NCI-H146 treated with DMSO at 0.1 percent for 48 hours (cell line): ENCODE measurements around the gene SH3BP2.
"Not testable (repeated sequence)": the region's sequence is repeated elsewhere in the genome, so short reads cannot be mapped to it uniquely, and the experiment has no call there.

Experiments used
- DNase-seq: peaks from one replicate; lab custom pipeline; 2025; ENCODE audit not compliant: unreplicated experiment; lab: John Stamatoyannopoulos, UW

The SH3BP2 gene

GRCh38 chr4:2762486-2763370 lies 30.2 kb upstream of the SH3BP2 start:
- DNase-seq = not testable (repeated sequence)

- DNase-seq = no peak
Measured at GRCh38 chr4:2763511-2763967, 29.3 kb upstream of the SH3BP2 start.

GRCh38 chr4:2765832-2766526 lies 26.9 kb upstream of the SH3BP2 start:
- DNase-seq = no peak

GRCh38 chr4:2767046-2767704 lies 25.7 kb upstream of the SH3BP2 start:
- DNase-seq = no peak

- no peak for DNase-seq
Measured at GRCh38 chr4:2767705-2768074, 25.2 kb upstream of the SH3BP2 start.

- DNase-seq = no peak
Measured at GRCh38 chr4:2768124-2768523, 24.8 kb upstream of the SH3BP2 start.

- no peak for DNase-seq
Measured at GRCh38 chr4:2768921-2769336, 24.0 kb upstream of the SH3BP2 start.

- no peak for DNase-seq
Measured at GRCh38 chr4:2771264-2771663, 21.6 kb upstream of the SH3BP2 start.

GRCh38 chr4:2780643-2781042 lies 12.2 kb upstream of the SH3BP2 start:
- not testable (repeated sequence) for DNase-seq

- no peak for DNase-seq
Measured at GRCh38 chr4:2781911-2782310, 11.0 kb upstream of the SH3BP2 start.

- no peak for DNase-seq
Measured at GRCh38 chr4:2783790-2784189, 9.1 kb upstream of the SH3BP2 start.

- DNase-seq = no peak
Measured at GRCh38 chr4:2785613-2786012, 7.3 kb upstream of the SH3BP2 start.

GRCh38 chr4:2786152-2786671 lies 6.7 kb upstream of the SH3BP2 start:
- DNase-seq = no peak

- DNase-seq = no peak
Measured at GRCh38 chr4:2786794-2787229, 6.1 kb upstream of the SH3BP2 start.

GRCh38 chr4:2787230-2788100 lies 5.4 kb upstream of the SH3BP2 start:
- no peak for DNase-seq

- no peak for DNase-seq
Measured at GRCh38 chr4:2788101-2788500, 4.8 kb upstream of the SH3BP2 start.

GRCh38 chr4:2788532-2789103 lies 4.3 kb upstream of the SH3BP2 start:
- no peak for DNase-seq

GRCh38 chr4:2789351-2789750 lies 3.5 kb upstream of the SH3BP2 start:
- DNase-seq = no peak

- no peak for DNase-seq
Measured at GRCh38 chr4:2789793-2790582, 2.9 kb upstream of the SH3BP2 start.
